K562 (cell line): ENCODE data around the gene COL15A1. TPM values are rescaled to one million over a fixed set of nuclear protein-coding genes. Genes with fewer than 3 reads are reported as not detected.
A peak's percentile ranks its signal among the peaks of the same experiment; 100 is the strongest.

Experiments used
- ATAC-seq: fragments of 200-7000 bp; cut with Tn5 transposase; 3 replicates; pipeline ENCODE4 v1.9.1; 2020; ENCODE audit warnings: moderate library complexity
- BruUV-seq: library from RNA; stranded (reverse); fragments of 400-500 nt; replicated peaks from 2 replicates; lab custom pipeline; 2021; lab: Mats Ljungman, UMichigan
- CTCF ChIA-PET: fragments of 300-600 bp; formaldehyde crosslinking; extraction: SDS; loops from one replicate; lab custom pipeline; 2021; ENCODE audit warnings: low intra/inter-chr PET ratio; lab: Yijun Ruan, JAX
- POLR2A ChIA-PET: fragments of 300-600, 350-650 bp; sonication (Branson Sonifier 250); formaldehyde crosslinking; extraction: SDS; loops from one replicate; lab custom pipeline; 2021; ENCODE audit warnings: antibody characterized with exemption, inconsistent platforms; lab: Yijun Ruan, JAX
- DNase-seq, 4 experiments: peaks; one replicate each; pipeline versions ENCODE4 v3.0.0 to v3.0.0-alpha.2; 2011 to 2018; ENCODE audit warnings: low spot score in 3 of 4, mixed read lengths in 3 of 4; ENCODE audit errors: extremely low read depth in 1 of 4
- FAIRE-seq: peaks from 2 replicates; lab custom pipeline; 2011; peaks lifted over from hg19 to GRCh38; lab: Jason Lieb, UNC
- H2AFZ ChIP-seq: 2 replicates; pipeline ENCODE4 v1.6.0; 2011; ENCODE audit warnings: low read depth, low read length, control low read depth, inconsistent platforms
- H3K27ac ChIP-seq: fragments of 200-600 bp; 3 replicates; pipeline ENCODE4 v1.8.0; 2011; ENCODE audit warnings: low read depth, mild to moderate bottlenecking, control low read depth, inconsistent platforms, low read length, moderate library complexity, mixed read lengths; ENCODE audit errors: extremely low read depth
- H3K27me3 ChIP-seq, 2 experiments: fragments of 300-600 bp in 1 of 2; 2 replicates in 1 of 2; 3 replicates in 1 of 2; pipeline versions ENCODE4 v1.6.0 to v1.8.0; 2011; ENCODE audit warnings: inconsistent platforms in 2 of 2, low read length in 2 of 2, mild to moderate bottlenecking in 1 of 2, mixed read lengths in 1 of 2, moderate library complexity in 1 of 2; ENCODE audit not compliant: control insufficient read depth in 2 of 2, insufficient read depth in 2 of 2
- H3K36me3 ChIP-seq: fragments of 300-600 bp; 3 replicates; pipeline ENCODE4 v1.8.0; 2011; ENCODE audit warnings: mild to moderate bottlenecking, low read length, inconsistent platforms; ENCODE audit not compliant: control insufficient read depth, insufficient read depth
- H3K4me1 ChIP-seq, 2 experiments: fragments of 200-600 bp in 1 of 2; replicated peaks in 1 of 2; 2 replicates in 1 of 2; 3 replicates in 1 of 2; pipeline versions ENCODE4 v1.5.1 to v1.8.0; 2011; ENCODE audit warnings: inconsistent platforms in 2 of 2, low read length in 2 of 2, mild to moderate bottlenecking in 1 of 2, mixed read lengths in 1 of 2, moderate library complexity in 1 of 2; ENCODE audit not compliant: control insufficient read depth in 2 of 2, insufficient read depth in 2 of 2
- H3K4me2 ChIP-seq: 2 replicates; pipeline ENCODE4 v1.6.1; 2011; ENCODE audit warnings: low read length, control low read depth, inconsistent platforms, mixed read lengths; ENCODE audit not compliant: insufficient read depth
- H3K4me3 ChIP-seq: fragments of 200-600 bp; sonication (generic), shearing (Covaris generic); 2 replicates; pipeline ENCODE4 v1.5.1; 2016; ENCODE audit warnings: control low read depth, inconsistent platforms
- H3K79me2 ChIP-seq: fragments of 200-600 bp; 3 replicates; pipeline ENCODE4 v1.8.0; 2011; ENCODE audit warnings: low read length, inconsistent platforms; ENCODE audit not compliant: control insufficient read depth, insufficient read depth
- H3K9ac ChIP-seq, 2 experiments: 2 replicates each; pipeline versions ENCODE4 v1.6.0 to v1.6.1; 2011; ENCODE audit warnings: low read depth in 2 of 2, low read length in 2 of 2, control low read depth in 1 of 2, inconsistent platforms in 1 of 2, mild to moderate bottlenecking in 1 of 2, mixed read lengths in 1 of 2; ENCODE audit not compliant: insufficient read depth in 1 of 2
- H3K9me1 ChIP-seq: one replicate; pipeline ENCODE4 v1.6.0; 2011; ENCODE audit warnings: inconsistent platforms, mild to moderate bottlenecking, low read length, moderate library complexity; ENCODE audit not compliant: control insufficient read depth, insufficient read depth
- H3K9me3 ChIP-seq: replicated peaks from 2 replicates; pipeline ENCODE4 v1.5.1; 2011; ENCODE audit warnings: low read depth, low read length, inconsistent platforms; ENCODE audit not compliant: control insufficient read depth, insufficient read depth
- H4K20me1 ChIP-seq: replicated peaks from 2 replicates; pipeline ENCODE4 v1.6.1; 2011; ENCODE audit warnings: low read length, inconsistent platforms, mixed read lengths; ENCODE audit not compliant: control insufficient read depth, insufficient read depth
- CBFA2T2 ChIP-seq: fragments of 450-650 bp; conservative IDR thresholded peaks from 2 replicates; pipeline ENCODE4 v1.6.1; 2017; ENCODE audit warnings: mild to moderate bottlenecking
- CBFA2T3 ChIP-seq: fragments of 450-650 bp; IDR thresholded peaks from 2 replicates; pipeline ENCODE4 v1.6.1; 2017
- CTBP1 ChIP-seq: fragments of 450-650 bp; IDR thresholded peaks from 2 replicates; pipeline ENCODE4 v1.6.1; 2016; ENCODE audit warnings: borderline replicate concordance
- ESRRA ChIP-seq: fragments of 450-650 bp; IDR thresholded peaks from 2 replicates; pipeline ENCODE4 v1.6.1; 2014; ENCODE audit warnings: low read depth, mild to moderate bottlenecking, moderate library complexity, borderline replicate concordance
- MEIS2 ChIP-seq: fragments of 450-650 bp; IDR thresholded peaks from 2 replicates; pipeline ENCODE4 v1.6.1; 2014; ENCODE audit warnings: mild to moderate bottlenecking; ENCODE audit not compliant: partially characterized antibody
- NFE2 ChIP-seq: IDR thresholded peaks from 2 replicates; pipeline ENCODE4 v1.6.1; 2014; ENCODE audit warnings: antibody characterized with exemption, low read depth
- SMARCC2 ChIP-seq: fragments of 450-650 bp; IDR thresholded peaks from 2 replicates; pipeline ENCODE4 v1.6.1; 2017; ENCODE audit warnings: antibody characterized with exemption, moderate library complexity, mild to moderate bottlenecking, low read depth
- TOE1 ChIP-seq, 2 experiments: fragments of 450-650 bp in 1 of 2; sonication (generic) in 1 of 2; formaldehyde crosslinking in 1 of 2; IDR thresholded peaks; 2 replicates each; pipeline versions ENCODE4 v1.7.1 to v1.8.0; 2016 to 2022; ENCODE audit warnings: borderline replicate concordance in 2 of 2, mild to moderate bottlenecking in 2 of 2, antibody characterized with exemption in 1 of 2, inconsistent platforms in 1 of 2, low read depth in 1 of 2, missing genetic modification reagents in 1 of 2, moderate library complexity in 1 of 2
- ZBTB34 ChIP-seq: fragments of 250-450 bp; sonication (Bioruptor Pico); IDR thresholded peaks from 2 replicates; pipeline ENCODE4 v1.8.0; 2021; ENCODE audit warnings: mild to moderate bottlenecking, moderate library complexity
- ZNF217 ChIP-seq: sonication (generic); formaldehyde crosslinking; IDR thresholded peaks from 2 replicates; pipeline ENCODE4 v1.8.0; 2022; ENCODE audit warnings: mild to moderate bottlenecking, missing genetic modification reagents
- in situ Hi-C: fragments of 300-500 bp; cut with MboI; formaldehyde crosslinking; loops from 4 replicates; pipeline ENCODE4 v1.15.0; 2018; ENCODE audit warnings: inconsistent platforms, mixed read lengths
- intact Hi-C: fragments of 100-400 bp; cut with micrococcal nuclease; formaldehyde crosslinking; loops from 2 replicates; pipeline ENCODE4 v1.14.2; 2022
- polyA plus RNA-seq, 8 experiments: library from polyadenylated mRNA; depleted of rRNA in 4 of 8; stranded (reverse) in 5 of 8; unstranded in 3 of 8; fragments of >200 nt; fragmentation: Nextera tagmentation in 2 of 8; fragmentation: Illumina TruSeq in 1 of 8; extraction: Ambion mirVana in 2 of 8; extraction: Trizol in 1 of 8; gene quantifications; 2 replicates each; pipeline versions ENCODE4 v1.2.1 to v1.2.3, GENCODE V29; 2011 to 2014; ENCODE audit warnings: inconsistent platforms in 1 of 8, missing spikeins in 1 of 8
- total RNA-seq, 7 experiments: library from RNA; depleted of rRNA in 6 of 7; stranded (reverse); fragments of >200 nt in 6 of 7; fragmentation: Illumina TruSeq in 2 of 7; extraction: Trizol in 2 of 7; gene quantifications; 2 replicates each; pipeline versions ENCODE4 v1.2.1 to v1.2.3, GENCODE V29; 2011 to 2021; ENCODE audit warnings: low replicate concordance in 1 of 7

Gene COL15A1
- total and polyA plus RNA-seq, 9 of the 15 experiments (the other 6 are each of a cell fraction or from before 2014, with no cell fraction given), result 0.46 to 5.1 (median 2.6) TPM

- TF ChIP-seq TOE1 (IDR thresholded peaks at IDR 0.05; ENCODE audit: borderline replicate concordance) (no peak), TOE1 (CRISPR knock-in tag; IDR thresholded peaks at IDR 0.05; ENCODE audit: borderline replicate concordance, low read depth) (no peak), NFE2 (peak; percentile 24; the same call in 1 of the 2 replicates), CTBP1 (peak; percentile 61; the same call in 1 of the 2 replicates), ZBTB34 (CRISPR knock-in tag) (no peak), SMARCC2 (no peak), CBFA2T3 (peak; percentile 63), CBFA2T2 (peak; percentile 52), ESRRA (peak; percentile 28; the same call in 1 of the 2 replicates)
These were observed 63.3 kb downstream of the COL15A1 start (continued) for GRCh38 chr9:99006979-99007378.

DNA sequence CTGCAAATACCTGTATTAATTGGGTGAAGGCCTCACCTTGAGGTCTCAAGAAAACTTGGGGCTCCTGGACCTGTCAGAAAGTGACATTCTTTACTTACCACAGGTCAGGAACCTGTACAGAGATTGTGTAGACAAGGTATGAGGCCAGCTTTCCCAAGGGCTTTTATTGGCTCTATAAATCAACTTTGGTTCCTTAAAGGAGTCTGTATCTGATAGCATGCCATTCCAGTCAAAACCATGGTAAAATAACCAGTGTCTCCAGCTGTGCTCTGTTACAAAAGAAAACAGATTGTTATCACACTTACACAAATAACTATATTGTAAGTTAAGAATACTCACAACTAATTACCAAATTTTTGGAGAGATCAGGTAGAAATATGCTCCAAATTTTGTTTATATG is 64.5 kb downstream of the COL15A1 start:
- no TSS peak for BruUV-seq
- Histone ChIP-seq H3K79me2 (no peaks in the 10 kb centered on the region), H3K4me2 (no peak overlapping the region), H3K27ac (no peak overlapping the region), H4K20me1 (no peaks in the 10 kb centered on the region), H3K4me3 (no peak overlapping the region), H3K9ac (no peak overlapping the region), H3K4me1 (peaks cover 18 to 21% of the 10 kb centered on the region in 2 experiments), H2AFZ (no peak overlapping the region), H3K9me1 (no peaks in the 10 kb centered on the region), H3K9me3 (no peaks in the 10 kb centered on the region), H3K36me3 (no peaks in the 10 kb centered on the region), H3K27me3 (no peaks in the 10 kb centered on the region)
- in situ Hi-C loops (no loop called here), intact Hi-C loops (no loop called here)
- ATAC-seq (no peak), DNase-seq (no peak), FAIRE-seq (no peak)
- ChIA-PET POLR2A (no interaction called here), CTCF (no interaction called here)
- TF ChIP-seq MEIS2 (peak; percentile 9), ZNF217 (no peak)
